GM21576 (cell line): ENCODE data around the gene CCDC74B.
"Not testable (repeated sequence)": the region's sequence is repeated elsewhere in the genome, so short reads cannot be mapped to it uniquely, and the experiment has no call there.

Experiments
- ATAC-seq: cut with Tn5 transposase; IDR thresholded peaks from one replicate; pipeline ENCODE4 v1.9.1; 2021; ENCODE audit warnings: mild to moderate bottlenecking, moderate library complexity; ENCODE audit not compliant: unreplicated experiment

CCDC74B gene

GRCh38 chr2:130145006-130145414, at the start of gene CCDC74B:
TSS of gene CCDC74B (minus strand) at chr2:130145112. CDS start at chr2:130144996, 116 bp downstream.
- peak; percentile 91 for ATAC-seq

DNA sequence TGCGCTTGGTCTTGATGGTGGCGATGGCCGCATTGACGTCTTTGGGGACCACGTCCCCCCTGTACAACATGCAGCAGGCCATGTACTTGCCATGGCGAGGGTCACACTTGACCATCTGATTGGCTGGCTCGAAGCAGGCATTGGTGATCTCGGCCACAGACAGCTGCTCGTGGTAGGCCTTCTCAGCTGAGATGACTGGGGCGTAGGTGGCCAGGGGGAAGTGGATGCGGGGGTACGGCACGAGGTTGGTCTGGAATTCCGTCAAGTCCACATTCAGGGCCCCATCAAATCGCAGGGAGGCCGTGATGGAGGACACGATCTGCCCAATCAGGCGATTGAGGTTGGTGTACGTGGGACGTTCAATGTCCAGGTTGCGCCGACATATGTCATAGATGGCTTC, 48.9 kb upstream of the CCDC74B start:
- not testable (repeated sequence) for ATAC-seq

GRCh38 chr2:130192451-130192850, 47.5 kb upstream of the CCDC74B start:
- not testable (repeated sequence) for ATAC-seq

GRCh38 chr2:130191319-130191718, 46.4 kb upstream of the CCDC74B start:
- not testable (repeated sequence) for ATAC-seq

DNA sequence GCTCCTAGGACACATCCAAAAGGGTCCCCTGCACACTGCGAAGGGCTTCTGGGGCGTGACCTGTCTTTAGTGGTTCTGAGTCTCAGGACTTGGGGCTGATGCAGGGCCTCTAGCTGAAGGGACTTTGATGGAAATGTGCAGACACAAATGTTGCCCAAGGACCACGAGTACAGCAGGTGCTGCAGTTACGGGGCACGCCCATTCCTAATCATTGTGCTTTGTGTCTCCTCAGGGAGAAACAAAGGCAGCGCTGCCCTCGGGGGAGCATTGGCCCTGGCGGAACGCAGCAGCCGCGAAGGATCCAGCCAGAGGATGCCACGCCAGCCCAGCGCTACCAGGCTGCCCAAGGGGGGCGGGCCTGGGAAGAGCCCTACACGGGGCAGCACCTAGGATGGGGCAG, 45.3 kb upstream of the CCDC74B start:
- no peak for ATAC-seq

- not testable (repeated sequence) for ATAC-seq
Observed at GRCh38 chr2:130188958-130189357, 44.0 kb upstream of the CCDC74B start.

DNA sequence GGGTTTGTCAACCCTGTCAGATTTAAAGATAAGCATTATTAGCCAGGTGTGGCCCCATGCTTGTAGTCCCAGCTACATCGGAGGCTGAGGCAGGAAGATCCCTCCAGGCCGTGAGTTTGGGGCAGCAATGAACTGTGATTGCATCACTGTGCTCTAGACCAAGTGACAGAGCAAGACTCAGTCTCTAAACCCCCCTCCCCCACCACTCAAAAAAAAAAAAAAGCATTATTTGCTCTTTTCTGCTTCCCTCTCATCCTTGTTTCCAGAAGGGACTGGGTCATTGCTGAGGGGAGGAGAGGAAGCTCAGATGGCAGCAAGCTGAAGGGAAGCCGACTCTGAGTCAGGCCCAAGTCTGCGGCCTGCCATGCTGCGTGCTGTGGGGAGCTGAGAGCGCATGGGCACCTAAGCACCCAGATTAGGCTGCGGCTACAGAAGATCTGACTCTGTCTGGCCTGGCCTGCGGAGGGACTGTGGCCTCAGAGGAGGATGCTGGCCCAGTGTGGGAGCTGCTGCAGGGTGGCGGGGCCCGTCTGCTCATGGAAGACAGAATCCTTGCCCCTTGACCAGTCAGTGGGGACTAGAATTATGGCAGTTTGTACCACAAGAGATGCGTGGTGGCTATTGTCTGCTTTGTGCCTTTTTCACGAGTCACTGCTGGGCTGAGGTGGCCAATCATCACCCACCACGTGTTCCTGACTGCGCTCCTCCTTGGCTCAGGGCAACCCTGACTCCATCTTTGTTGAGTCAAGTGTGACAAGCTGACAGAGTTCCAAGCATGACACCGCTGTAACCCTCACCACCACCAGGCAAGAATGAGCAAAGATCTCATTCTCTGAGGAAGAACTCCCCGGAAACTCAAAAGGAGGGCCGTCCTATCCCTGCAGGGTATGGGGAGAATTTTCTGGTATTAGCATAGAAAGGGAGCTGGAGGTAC, 43.2 kb upstream of the CCDC74B start:
- ATAC-seq, result not testable (repeated sequence)

DNA sequence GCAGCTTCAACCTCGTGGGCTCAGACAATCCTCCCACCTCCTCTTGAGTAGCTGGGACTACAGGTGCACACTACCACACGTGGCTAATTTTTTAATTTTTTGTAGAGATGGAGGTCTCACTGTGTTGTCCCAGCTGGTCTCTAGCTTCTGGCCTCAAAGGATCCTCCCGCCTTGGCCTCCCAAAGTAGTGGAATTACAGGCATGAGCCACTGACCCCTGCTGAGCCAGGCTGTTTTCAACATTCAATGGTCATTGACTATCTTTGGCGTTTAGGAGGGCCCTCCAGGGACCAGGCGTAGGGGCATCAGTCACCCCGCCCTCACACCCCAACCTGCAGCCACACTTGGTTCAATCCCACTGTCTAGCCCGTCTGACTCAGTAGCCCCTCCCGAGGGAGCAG, 42.4 kb upstream of the CCDC74B start:
- no peak for ATAC-seq

- no peak for ATAC-seq
Observed at GRCh38 chr2:130186391-130186790, 41.5 kb upstream of the CCDC74B start.

DNA sequence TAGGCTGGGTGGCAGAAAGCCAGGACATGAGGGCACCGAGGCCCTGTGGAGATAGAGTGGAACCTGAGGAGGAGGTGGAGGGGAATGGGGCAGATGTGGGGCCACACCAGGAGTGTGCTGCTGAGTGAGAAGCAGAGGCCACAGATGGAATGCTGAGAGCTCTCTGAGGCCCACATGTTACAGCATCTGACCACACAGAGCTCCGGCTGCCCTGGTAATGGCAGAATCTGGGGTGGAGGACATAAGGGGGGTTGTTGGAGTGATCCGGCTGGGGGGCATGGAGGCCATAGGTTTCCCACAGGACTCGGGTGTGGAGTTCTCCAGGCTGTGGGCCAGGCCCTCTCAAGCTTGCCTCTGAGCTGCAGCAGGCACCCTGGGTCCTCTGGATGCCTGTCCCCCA, 41.0 kb upstream of the CCDC74B start:
- ATAC-seq, result no peak

DNA sequence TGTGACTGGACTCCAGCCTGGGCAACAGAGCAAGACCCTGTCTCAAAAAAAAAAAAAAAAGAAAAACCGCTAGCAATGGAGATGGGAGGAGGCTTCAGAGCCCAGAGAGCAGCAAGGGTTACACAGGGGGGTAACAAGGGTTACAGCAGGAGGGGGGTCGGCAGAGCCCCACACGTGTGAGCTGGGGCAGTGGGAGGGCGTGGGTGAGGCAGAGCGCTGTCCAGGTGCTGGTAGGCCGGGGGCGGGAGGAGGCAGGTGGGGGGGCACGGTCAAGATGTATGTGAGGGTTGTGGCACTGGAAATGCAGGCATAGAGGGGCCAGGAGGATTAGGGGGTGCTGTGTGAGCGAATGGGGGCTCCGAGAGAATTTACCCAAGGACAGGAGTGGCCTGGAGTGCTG, 40.5 kb upstream of the CCDC74B start:
- ATAC-seq, result no peak

DNA sequence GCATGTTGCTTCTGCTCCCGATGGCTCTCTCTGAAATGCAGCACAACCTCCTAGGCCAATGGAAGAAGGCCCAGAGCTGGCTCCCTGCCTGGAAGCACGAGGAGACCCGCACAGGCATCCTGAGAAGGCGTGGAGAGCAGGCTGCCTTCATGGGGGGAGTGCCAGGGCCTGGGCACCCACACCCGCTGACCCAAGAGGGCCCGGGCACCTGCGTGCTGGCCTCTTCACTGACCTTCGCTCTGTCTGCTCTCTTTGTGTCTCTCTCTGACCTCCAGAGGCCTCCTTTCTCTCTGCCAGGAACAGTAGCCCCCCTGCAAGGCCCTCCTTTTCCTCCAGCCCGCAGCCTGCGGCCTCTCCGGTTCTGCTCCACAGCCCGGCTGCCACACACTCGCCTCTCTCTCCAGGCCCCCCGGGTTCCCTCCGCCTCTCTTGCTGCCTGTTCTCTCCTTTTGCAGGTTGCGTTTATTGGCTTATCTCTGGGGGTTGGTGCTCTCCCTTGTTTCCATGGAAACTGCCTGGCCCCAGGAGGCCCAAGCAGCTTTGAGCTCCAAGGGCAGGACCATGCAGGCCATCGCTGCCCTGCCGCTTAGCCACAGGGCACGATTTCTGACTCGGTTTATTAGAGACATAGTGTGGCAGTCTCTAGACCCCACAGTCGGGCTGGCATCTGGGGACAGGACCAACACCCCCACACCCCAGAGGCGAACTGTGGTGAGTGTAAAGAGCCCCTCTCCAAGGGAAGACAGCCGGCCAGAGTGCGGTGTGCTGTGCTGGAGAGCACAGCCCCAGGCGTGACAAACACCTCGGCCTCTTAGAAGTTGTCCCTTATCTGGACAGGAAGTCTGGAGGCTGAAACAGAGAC, 38.8 kb upstream of the CCDC74B start:
- ATAC-seq, result no peak

- not testable (repeated sequence) for ATAC-seq
Observed at GRCh38 chr2:130182826-130183511, 38.1 kb upstream of the CCDC74B start.

DNA sequence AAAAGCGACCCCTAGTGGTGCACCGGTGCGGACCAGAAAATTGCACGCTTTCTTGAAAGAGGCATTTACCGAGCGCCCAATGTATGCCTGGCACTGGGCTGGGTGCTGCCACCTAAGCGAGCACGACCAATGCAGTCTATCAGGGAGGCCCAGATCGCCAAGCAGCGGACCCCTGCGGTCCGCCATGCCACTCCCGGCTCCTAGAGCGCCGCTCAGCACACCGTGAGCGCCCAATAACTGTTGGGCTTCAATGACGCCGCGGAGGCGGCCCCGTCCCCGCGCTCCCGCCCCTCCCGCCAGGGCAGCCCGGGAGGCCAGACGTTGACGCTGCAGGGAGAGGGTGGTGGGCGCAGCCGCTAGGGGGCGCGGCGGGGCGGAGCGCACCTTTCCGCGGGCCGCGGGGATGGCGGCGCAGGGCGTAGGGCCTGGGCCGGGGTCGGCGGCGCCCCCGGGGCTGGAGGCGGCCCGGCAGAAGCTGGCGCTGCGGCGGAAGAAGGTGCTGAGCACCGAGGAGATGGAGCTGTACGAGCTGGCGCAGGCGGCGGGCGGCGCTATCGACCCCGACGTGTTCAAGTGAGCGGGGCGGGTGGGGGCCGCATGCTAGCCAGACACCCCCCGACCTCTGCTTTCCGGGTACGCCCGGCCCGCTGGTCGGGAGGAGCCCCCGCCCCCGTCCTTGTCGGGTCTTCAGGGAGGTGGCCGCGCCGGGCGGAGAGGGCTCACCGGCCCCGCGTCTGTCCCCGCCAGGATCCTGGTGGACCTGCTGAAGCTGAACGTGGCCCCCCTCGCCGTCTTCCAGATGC, 37.2 kb upstream of the CCDC74B start, which contains the start of gene MZT2B:
TSS of gene MZT2B (plus strand) at position 383 of the 803 bp plus-strand sequence. CDS start at position 404, 21 bp downstream.
- ATAC-seq, result peak; percentile 70

GRCh38 chr2:130181325-130181879, 36.5 kb upstream of the CCDC74B start, which contains the start of gene SMPD4:
TSS of gene SMPD4 (minus strand) at chr2:130181602. CDS start at chr2:130176592, 5,010 bp downstream.
- peak; percentile 61 for ATAC-seq

- not testable (repeated sequence) for ATAC-seq
Observed at GRCh38 chr2:130180404-130181324, 35.8 kb upstream of the CCDC74B start.

GRCh38 chr2:130174866-130175265, 30.0 kb upstream of the CCDC74B start:
- ATAC-seq, result peak; percentile 68

- no peak for ATAC-seq
Observed at GRCh38 chr2:130169896-130170295, 25.0 kb upstream of the CCDC74B start.
